GM12891 (cell line): Measurements from ENCODE around the gene LITAFD.

ENCODE experiments used
- DNase-seq: peaks from one replicate; pipeline ENCODE4 v3.0.0; 2011; ENCODE audit warnings: low spot score; ENCODE audit not compliant: insufficient read length
- FAIRE-seq: peaks from 2 replicates; lab custom pipeline; 2011; peaks lifted over from hg19 to GRCh38; lab: Jason Lieb, UNC
- PAX5 ChIP-seq: IDR thresholded peaks from 2 replicates; pipeline ENCODE4 v1.6.1; 2011; ENCODE audit warnings: low read length, moderate library complexity, mild to moderate bottlenecking; ENCODE audit not compliant: insufficient read depth, severe bottlenecking
- POLR2A ChIP-seq: IDR thresholded peaks from 2 replicates; pipeline ENCODE4 v1.6.1; 2011; ENCODE audit warnings: low read depth, low read length, control low read depth
- POLR2AphosphoS5 ChIP-seq: IDR thresholded peaks from 2 replicates; pipeline ENCODE4 v1.6.1; 2011; ENCODE audit warnings: low read depth, low read length, control low read depth
- POU2F2 ChIP-seq: IDR thresholded peaks from 2 replicates; pipeline ENCODE4 v1.6.1; 2011; ENCODE audit warnings: low read depth, mild to moderate bottlenecking, control low read depth, low read length, moderate library complexity
- SPI1 ChIP-seq: IDR thresholded peaks from 2 replicates; pipeline ENCODE4 v1.6.1; 2011; ENCODE audit warnings: low read depth, low read length, control low read depth
- TAF1 ChIP-seq: IDR thresholded peaks from 2 replicates; pipeline ENCODE4 v1.6.1; 2011; ENCODE audit warnings: low read depth, low read length, control low read depth

LITAFD gene

DNA sequence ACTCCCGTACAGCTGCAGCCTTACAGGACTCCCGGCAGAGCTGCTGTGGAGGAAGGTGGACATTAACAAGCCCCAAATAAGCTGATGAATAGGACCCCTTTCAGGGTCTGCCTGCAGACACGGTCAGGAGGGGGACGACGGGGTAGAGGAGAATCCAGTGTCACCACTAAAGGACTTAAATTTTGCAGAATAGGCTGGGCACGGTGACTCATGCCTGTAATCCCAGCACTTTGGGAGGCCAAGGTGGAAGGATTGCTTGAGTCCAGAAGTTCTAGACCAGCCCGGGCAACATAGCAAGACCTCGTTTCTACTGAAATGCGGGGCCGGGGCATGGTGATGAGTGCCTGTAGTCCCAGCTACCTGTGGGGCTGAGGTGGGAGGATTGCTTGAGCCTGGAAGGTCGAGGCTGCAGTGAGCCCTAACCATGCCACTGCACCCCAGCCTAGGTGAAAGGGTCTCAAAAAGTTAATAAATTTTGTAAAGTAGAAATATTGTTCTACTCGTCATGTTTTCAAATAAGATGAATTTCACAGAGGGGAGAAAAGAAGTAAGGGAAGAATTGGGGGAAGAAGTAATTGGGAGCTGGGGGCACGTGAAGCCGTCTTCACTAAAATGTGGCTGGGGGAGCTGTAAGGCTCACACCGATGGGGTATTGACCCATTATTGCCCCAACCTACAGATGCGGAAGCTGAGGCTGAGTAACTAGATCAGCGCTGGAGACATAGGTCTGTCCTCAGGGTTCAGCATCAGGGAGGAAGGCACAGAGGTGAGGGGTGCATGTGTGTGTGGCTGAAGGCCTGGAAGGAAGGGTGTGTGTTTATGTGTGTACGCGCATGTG is 4.7 kb downstream of the LITAFD start:
- no peak for TF ChIP-seq POLR2AphosphoS5
- no peak for TF ChIP-seq PAX5
- no peak for TF ChIP-seq POLR2A
- no peak for TF ChIP-seq SPI1
- TF ChIP-seq TAF1 = no peak
- no peak for TF ChIP-seq POU2F2
- DNase-seq = no peak
- no peak for FAIRE-seq

DNA sequence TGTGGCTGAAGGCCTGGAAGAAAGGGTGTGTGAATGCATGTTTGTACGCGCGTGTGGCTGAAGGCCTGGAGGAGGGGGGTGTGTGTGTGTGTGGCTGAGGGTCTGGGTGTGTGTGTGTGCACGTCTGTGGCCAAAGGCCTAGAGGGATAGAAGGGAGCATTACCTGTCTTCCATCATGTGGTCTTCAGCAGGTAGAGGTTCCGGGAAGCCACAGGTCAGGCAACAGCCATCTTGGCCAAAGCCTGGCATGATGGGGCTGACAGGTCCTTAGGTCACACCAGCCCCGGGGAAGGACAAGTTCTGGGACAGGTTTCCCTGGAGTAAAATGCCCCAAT is 5.2 kb downstream of the LITAFD start:
- TF ChIP-seq POU2F2 = no peak
- 0 out of 2 replicates have a peak, but pooled peaks have one; percentile 26 for TF ChIP-seq POLR2A
- DNase-seq = no peak
- no peak for FAIRE-seq

DNA sequence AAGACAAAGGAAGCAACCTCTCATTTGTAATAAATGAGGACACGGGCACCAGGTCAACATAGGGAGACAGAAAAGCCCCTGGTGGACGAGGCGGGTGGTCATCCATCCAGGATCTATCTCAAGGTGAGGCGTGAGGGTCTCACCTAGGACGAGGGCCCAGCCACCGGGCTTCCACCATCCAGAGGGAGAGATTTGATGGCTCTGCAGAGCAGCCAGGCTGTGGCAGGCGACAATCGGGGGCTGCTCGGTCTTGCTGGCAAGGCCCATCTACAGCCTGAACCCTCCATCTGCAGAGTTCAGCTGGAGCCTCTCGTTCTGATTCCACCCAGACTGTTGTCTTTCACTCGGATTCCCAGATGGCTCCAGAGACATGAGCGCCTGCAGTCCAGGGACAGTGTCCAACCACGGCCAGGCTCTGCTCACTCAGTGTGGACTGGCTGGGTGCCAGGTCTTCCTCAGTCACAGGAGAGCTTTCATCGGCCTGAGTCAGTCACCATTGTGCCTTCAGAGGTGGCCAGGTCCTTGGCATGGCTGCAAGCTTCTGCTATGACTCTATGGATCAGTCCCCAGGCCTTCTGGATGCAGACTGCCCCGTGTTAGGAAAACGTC is 5.9 kb downstream of the LITAFD start:
- DNase-seq (no peak), FAIRE-seq (no peak)
- no peak for TF ChIP-seq SPI1
- TF ChIP-seq POU2F2 = no peak
- no peak; the same call in 1 of the 2 replicates for TF ChIP-seq POLR2AphosphoS5
- no peak for TF ChIP-seq PAX5
- TF ChIP-seq TAF1 = no peak
- no peak for TF ChIP-seq POLR2A

DNA sequence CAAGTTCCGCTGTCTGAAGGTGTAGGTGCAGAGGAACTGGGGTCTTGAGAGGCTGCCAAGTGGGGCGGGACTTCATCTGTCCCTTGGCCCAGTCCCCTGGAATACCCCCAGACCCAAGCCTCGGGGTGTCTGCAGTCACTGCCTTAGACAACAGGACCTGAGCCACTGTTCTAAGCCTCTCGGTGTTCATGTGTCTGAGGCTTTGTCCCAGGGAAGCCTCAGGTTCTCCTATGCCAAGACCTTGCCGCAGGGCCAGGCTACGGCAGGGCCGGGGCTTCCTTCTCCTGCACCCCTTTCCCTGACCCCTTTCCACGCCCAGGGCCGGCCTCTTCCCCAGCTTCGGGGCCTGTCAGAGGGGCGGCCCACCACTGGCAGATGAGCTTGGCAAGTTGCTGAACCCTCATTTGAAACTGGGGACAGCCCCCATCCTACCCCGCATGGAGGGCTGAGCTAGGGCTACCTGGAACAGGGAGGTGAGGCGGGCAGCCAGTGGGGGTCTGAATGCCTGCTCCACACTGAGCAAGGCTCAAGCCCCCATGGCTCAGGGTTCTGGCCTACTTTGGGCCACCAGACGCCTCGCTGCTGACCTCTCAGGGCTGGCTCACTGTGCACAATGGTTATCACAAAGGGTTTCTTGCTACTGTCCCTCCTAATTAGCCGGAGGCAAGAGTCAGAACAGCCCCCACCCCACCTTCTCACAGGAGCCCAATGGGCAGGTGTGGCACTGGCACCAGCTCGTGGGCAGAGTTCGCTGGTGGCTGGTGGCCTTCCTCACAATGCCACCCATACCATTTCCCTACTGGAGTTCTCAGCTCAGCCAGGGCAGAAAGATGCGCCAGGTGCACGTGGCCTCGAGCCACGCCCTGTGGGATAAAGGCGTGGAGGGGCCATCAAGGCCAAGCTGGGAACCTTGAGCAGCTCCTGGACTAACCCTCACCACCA is 7.1 kb downstream of the LITAFD start:
- DNase-seq (no peak), FAIRE-seq (no peak)
- TF ChIP-seq TAF1 (no peak), POLR2AphosphoS5 (no peak; the same call in 1 of the 2 replicates), POLR2A (no peak), SPI1 (no peak), PAX5 (no peak), POU2F2 (no peak)

DNA sequence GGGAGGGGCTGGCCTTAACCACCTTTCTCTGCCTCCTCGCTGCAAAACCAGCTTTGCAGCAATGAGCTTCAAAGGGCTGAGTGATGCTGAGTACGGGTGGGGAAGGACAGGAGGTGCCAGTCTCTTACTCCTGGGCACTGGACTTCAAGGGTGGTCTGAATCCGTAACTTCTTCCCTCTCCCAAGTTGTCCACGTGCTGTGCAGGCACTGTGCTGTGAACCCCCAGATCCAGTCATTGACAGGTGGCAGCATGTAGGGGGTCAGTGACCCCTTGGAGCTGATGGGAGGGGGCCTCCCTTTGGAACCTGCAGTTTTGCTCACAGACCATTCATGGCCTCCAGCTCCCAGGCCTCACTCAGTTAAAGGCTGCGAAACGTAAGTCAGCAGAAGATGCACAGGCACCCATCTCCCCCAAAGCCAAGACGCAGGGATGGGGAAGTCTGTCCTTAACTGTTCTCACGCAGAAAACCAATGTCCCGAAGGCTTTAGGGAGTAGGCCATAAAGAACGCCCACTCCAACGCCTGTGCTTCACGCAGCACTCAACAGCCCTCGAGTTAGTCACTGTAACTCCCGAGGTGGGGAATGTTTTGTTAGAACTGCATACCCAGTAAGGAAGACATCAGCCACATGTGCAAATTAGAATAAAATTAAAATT is 7.9 kb downstream of the LITAFD start:
- DNase-seq (no peak), FAIRE-seq (no peak)
- TF ChIP-seq SPI1 (no peak), PAX5 (no peak), TAF1 (no peak), POLR2A (no peak), POLR2AphosphoS5 (no peak; the same call in 1 of the 2 replicates), POU2F2 (no peak)

DNA sequence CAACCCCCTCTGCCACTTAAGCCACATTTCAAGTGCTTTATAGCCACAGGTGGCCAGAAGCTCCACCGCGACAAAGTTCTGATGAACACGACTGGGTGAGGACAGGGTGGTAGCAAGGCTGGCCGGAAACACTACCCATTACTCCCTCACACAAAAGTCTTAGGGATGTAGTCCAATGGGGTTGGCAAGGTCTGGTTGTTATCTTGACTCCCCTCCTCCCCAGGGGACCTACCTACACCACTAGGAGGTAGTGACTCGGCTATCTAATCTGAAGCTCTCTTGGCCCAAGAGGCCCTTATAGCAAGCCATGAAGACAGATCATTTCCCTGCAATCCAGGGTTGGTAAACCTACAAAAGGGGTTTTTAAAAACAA is 8.4 kb downstream of the LITAFD start:
- no peak for TF ChIP-seq POLR2A
- no peak for TF ChIP-seq SPI1
- TF ChIP-seq POU2F2 = no peak
- TF ChIP-seq TAF1 = no peak
- no peak for TF ChIP-seq PAX5
- TF ChIP-seq POLR2AphosphoS5 = no peak
- FAIRE-seq (peak; percentile 16), DNase-seq (no peak)

DNA sequence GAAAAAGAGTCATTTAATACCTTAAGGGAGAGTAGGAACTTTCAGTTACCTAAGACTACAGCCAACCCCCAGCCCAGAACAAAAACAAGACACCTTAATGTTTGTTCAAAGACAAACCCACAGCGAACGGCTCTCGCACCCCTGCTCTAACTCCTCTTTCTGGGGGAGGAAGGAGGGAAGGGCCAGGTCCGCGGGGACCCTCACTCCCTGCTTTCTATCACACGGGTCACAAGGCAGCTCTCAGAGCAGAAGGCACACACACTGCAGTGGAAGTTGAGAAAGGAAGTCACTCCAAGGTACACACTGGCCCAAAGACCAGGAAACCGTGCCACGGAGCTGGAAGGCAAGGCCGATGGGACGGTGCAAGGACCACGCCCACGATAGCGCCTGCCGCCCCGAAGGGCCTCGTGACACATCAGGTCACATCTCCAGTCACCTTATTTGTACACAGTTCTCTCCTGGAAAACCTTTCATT is 10.0 kb downstream of the LITAFD start:
- DNase-seq = no peak
- no peak for FAIRE-seq
- peak; percentile 37; the same call in 1 of the 2 replicates for TF ChIP-seq POLR2AphosphoS5
- TF ChIP-seq SPI1 = no peak

DNA sequence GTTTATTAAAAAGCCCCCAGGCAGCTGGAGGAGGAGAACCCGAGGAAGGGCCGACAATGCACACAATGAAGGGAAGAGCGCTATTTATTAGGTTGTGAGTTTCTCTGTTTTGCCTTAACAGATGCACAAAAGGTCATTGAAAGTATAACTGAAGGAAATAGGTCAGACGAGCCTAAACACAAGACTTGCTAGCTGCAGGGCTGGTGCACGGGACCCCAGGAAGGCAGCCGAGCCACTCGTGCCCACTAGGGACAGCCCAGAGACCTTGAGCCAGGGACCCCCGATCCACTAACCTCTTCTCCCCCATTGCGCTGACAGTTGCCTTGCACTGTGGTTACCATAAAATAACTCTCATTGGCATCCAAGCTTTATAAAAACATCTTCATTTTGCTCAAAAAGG is 11.3 kb downstream of the LITAFD start:
- DNase-seq = no peak

DNA sequence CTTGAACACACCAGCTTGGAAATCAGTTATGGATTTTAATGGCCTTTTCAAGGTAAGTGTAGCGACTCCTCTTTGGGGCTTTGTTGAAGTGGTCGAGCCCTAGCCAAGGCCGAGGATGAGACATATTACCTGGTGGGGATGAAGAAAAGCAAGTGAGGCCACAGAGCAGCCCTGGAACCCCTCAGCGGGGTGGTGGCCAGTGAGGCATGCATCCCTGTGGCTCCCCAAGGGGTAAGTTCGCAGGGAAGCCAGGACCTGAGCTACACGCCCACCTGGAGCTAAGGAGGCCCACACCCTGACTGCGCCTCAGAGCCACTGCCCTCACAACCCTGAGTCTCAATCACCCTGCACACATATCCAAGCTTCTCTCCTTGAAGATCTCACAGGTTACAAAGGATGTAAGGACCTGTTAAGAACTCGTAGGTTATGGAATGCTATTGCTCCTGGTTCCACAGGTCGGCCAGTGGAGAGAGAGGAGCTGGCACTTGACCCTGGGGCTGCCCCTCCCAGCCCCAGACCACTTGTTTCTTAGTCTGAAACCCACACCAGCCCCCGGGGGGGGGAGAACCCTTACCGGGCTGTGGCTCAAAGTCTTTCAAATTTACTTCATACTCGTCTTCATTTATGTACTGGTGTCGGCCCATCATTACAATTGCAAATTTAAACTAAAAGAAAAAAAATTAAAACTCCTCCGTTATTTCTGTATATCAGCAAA is 12.0 kb downstream of the LITAFD start:
- DNase-seq (no peak), FAIRE-seq (no peak)
- TF ChIP-seq POLR2A (no peak), SPI1 (no peak), POU2F2 (no peak), PAX5 (no peak), POLR2AphosphoS5 (no peak), TAF1 (no peak)

More for the DNA sequence above, 11.3 kb downstream of the LITAFD start:
- FAIRE-seq = peak; percentile 40
- TF ChIP-seq POLR2AphosphoS5 (no peak), TAF1 (no peak), PAX5 (no peak), POLR2A (no peak), SPI1 (no peak), POU2F2 (no peak)
